ENCODE data around the gene ZNF526. TPM values are rescaled to one million over a fixed set of nuclear protein-coding genes. Genes with fewer than 3 reads are reported as not detected.

ZNF526 gene
- total RNA-seq, 1 donor from 2014 or later = 7.0 TPM

DNA sequence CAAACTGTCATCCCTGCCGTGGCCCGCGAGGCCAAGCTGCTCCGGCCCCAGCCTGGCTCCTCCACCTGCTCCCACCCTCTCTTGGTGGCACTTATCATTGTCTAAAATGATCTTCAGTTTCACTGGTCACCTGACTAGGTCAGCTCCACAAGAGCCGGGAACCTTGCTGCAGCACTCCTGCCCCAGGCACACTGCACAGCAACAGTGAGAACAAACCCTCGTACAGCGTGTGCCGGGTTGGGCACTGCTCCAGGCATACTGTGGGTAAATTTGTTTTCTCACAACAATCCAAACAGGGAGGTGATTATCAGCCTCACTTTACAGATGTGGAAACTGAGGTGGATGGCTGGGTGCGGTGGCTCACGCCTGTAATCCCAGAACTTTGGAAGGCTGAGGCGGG lies 11.5 kb upstream of the ZNF526 start:
- Histone ChIP-seq H3K27me3 (no peaks in the 10 kb centered on the region), H3K4me3 (no peak overlapping the region), H3K9me3 (no peaks in the 10 kb centered on the region), H3K27ac (no peak overlapping the region), H3K4me1 (no peaks in the 10 kb centered on the region), H3K36me3 (peaks cover 73 to 76% of the 10 kb centered on the region in 2 donors)
- intact Hi-C loops (cut with DNase I) = no loop called here
- TF ChIP-seq, protein P1, sequence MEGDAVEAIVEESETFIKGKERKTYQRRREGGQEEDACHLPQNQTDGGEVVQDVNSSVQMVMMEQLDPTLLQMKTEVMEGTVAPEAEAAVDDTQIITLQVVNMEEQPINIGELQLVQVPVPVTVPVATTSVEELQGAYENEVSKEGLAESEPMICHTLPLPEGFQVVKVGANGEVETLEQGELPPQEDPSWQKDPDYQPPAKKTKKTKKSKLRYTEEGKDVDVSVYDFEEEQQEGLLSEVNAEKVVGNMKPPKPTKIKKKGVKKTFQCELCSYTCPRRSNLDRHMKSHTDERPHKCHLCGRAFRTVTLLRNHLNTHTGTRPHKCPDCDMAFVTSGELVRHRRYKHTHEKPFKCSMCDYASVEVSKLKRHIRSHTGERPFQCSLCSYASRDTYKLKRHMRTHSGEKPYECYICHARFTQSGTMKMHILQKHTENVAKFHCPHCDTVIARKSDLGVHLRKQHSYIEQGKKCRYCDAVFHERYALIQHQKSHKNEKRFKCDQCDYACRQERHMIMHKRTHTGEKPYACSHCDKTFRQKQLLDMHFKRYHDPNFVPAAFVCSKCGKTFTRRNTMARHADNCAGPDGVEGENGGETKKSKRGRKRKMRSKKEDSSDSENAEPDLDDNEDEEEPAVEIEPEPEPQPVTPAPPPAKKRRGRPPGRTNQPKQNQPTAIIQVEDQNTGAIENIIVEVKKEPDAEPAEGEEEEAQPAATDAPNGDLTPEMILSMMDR (IDR thresholded peaks at IDR 0.05) = no peak
- DNase-seq (ENCODE audit: low spot score in 2 of 2) = no peak

DNA sequence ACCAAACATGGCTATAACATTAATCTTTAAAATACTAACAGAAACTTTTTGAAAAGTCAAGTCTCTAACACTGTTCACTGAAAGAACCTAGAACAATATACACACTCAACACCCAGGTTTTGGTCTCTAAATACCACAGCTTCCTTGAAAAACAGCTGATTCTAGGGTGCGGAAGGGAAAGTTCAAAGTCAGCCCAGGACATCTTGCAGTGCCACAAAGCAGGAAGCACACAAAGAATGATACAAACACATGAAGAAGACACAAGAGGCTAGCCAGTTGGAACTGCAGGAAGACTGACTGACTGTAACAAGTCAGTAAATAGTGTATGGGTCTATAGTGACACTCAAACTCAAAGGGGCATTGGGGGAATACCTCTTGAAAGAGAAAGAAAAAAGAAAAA lies 7.2 kb upstream of the ZNF526 start:
- H3K36me3 ChIP-seq = peaks cover 45 to 46% of the 10 kb centered on the region in 2 donors
- intact Hi-C loops (cut with DNase I) = no loop called here
- peaks cover 0 to 9% of the 10 kb centered on the region in 2 donors for H3K4me1 ChIP-seq
- no peak for DNase-seq (ENCODE audit: low spot score in 2 of 2)
- TF ChIP-seq, protein P1 (IDR thresholded peaks at IDR 0.05) = no peak
- no peak overlapping the region for H3K27ac ChIP-seq
- H3K4me3 ChIP-seq = no peak overlapping the region
- H3K9me3 ChIP-seq = no peaks in the 10 kb centered on the region
- H3K27me3 ChIP-seq = no peaks in the 10 kb centered on the region

DNA sequence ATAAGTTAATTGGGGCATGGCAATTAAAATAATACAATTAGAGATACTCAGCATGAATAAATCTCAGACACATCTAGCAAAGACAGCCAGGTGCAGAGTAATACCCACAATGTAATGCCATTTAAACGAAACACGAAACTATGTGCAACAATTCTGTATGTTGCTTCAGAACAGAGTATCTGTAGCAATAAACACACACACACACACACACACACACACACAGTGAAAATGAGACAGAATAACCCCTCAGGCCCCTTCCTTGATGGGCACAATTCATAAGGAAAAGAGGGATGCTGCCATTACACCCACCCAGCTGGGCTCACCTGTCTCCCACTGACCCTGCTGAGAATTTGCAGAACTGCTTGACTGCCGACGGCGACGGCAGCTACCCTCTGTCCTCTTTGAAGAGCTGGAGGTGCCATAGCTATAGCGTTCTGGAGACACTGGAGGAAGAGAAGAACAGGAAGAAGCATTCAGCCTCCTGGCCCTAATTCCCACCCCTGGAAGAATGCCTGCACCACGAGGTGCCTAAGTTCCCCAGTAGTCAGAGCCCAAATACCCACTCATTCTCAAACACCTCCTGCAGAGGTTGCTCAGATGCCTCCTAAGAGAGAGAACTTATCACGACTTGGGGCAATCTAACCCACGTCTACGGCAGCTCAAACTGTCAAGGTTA lies 5.2 kb upstream of the ZNF526 start:
- H3K36me3 ChIP-seq = peaks cover 25% of the 10 kb centered on the region in 2 donors
- intact Hi-C loops (cut with DNase I) = loop anchor here (5.0 kb wide), 1 partner anchor 333 kb away; the partner anchor contains the start of gene ARHGEF1
- H3K27ac ChIP-seq = no peak overlapping the region
- no peaks in the 10 kb centered on the region for H3K9me3 ChIP-seq
- TF ChIP-seq, protein P1 (IDR thresholded peaks at IDR 0.05) = no peak
- DNase-seq (ENCODE audit: low spot score in 2 of 2) = no peak
- H3K4me3 ChIP-seq = no peak overlapping the region
- H3K27me3 ChIP-seq = no peaks in the 10 kb centered on the region
- H3K4me1 ChIP-seq = peaks cover 0 to 25% of the 10 kb centered on the region in 2 donors

DNA sequence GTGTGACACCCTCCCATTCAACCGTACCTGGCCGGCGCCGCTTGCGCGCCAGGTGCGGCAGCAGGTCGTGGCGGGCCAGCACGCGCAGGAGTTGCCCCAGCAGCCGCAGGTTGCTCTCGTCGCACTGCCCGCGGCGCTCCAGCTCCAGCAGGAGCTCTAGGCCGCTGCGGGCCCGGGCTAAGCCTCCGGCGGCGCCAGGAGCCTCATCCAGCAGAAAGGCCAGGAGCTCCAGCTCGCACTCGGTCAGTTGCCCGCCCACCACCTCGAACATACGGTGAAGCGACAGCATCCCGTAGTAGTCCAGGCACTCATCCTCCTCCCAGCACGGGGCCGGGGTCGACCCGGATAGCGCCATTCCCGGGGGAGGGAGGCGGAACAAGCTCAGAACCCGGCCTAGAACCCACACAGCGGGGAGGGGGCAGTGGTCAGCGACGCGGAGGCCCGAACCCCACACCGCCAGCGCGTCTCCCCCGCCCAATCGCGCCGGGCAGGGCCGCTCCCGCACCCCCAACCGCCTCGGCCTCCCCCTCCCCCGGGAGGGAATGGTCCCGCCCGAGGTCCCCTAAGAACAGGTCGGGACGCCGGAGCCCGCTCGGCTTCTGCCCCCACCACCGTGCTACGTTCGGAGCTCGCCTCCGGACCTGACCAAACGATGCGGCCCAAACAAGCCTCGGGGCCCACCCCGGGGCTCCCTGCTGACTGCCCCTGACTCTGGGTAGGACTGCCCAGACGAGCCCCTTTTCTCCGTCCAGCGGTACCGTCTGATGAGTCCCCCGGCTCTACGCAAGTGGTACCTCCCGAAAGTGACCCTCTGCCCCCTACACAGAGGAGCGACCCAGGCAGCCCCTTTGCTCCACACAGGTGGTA lies 3.2 kb upstream of the ZNF526 start:
- Histone ChIP-seq H3K36me3 (peaks cover 15 to 18% of the 10 kb centered on the region in 2 donors), H3K9me3 (no peaks in the 10 kb centered on the region), H3K27me3 (no peaks in the 10 kb centered on the region), H3K27ac (peak overlapping the region; percentile 79 to 90), H3K4me1 (peaks cover 0 to 34% of the 10 kb centered on the region in 2 donors), H3K4me3 (peak overlapping the region; percentile 78 to 85)
- DNase-seq (ENCODE audit: low spot score in 2 of 2) = peak in 1 of 2 donors; percentile 74
- intact Hi-C loops (cut with DNase I) = loop anchor here (1.0 to 5.0 kb wide), 3 partner anchors 51 to 335 kb away; partner anchors contain the start of gene ARHGEF1
- TF ChIP-seq, protein P1 (IDR thresholded peaks at IDR 0.05) = no peak

DNA sequence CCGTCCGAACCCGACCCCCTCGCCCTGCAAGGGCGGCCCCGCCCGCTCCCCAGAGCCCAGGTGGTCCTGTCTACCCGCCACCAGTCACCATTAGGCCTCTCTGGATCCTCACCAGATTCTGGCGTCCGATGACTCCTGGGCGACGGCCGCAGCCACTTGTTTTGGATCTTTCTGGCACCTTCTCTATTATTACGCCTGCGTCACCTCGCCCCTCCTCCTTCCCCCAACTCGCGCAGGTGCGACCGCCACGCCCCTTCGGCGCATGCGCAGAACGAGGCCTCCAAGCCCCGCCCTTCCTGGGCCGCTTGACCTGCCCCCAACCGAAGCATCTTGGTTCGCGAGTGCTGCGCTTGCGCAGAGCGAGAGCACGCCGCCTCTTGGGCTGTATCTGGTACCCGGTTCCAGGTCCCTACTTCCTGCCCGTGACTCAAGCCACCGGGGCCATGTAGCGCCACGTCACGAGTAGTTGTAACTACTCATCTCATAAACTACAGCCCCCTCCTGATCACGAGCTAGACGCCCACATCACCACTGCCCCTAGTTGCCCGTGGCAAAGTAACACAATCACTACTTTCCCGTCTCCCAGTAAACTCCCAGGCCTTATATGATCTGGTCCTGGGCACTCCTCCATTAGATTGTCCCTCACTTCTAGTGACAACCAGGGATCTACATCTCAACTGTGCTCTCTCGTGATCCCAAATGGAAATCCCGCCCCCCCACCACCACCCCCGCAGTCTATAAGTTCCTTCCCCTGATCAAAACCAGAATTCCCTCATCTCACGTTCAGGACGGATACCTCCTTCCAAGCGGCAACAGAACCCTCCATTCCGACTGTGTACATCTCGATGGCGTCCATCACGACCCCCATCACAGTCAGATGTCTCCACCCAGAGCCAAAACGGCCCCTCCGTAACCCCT lies 2.3 kb upstream of the ZNF526 start, which contains the start of gene DEDD2:
TSS of gene DEDD2 (minus strand) at position 158 of the 918 bp plus-strand sequence. CDS start 670 bp downstream, outside the sequence.
- no peaks in the 10 kb centered on the region for H3K9me3 ChIP-seq
- H3K27me3 ChIP-seq = no peaks in the 10 kb centered on the region
- TF ChIP-seq, protein P1 (IDR thresholded peaks at IDR 0.05) = no peak
- H3K27ac ChIP-seq = peak within 1 kb of the TSS; percentile 84 to 90
- intact Hi-C loops (cut with DNase I) = loop anchor here (1.0 to 5.0 kb wide), 4 partner anchors 51 to 335 kb away; partner anchors contain the start of gene ARHGEF1
- H3K4me3 ChIP-seq = peak within 1 kb of the TSS; percentile 78 to 85
- DNase-seq (ENCODE audit: low spot score in 2 of 2) = peak; percentile 96 to 99
- H3K4me1 ChIP-seq = peaks cover 0 to 34% of the 10 kb centered on the region in 2 donors
- H3K36me3 ChIP-seq = peaks cover 7 to 15% of the 10 kb centered on the region in 2 donors

Data from ascending aorta (tissue), 2 donors.